SK-N-SH treated with all-trans-retinoic acid at 6 μM for 48 hours (cell line): ENCODE measurements around the gene TNFRSF25.

ENCODE experiments used
- ARNTL ChIP-seq: fragments of 450-650 bp; formaldehyde crosslinking; IDR thresholded peaks from 2 replicates; pipeline ENCODE4 v1.5.0; 2020; ENCODE audit warnings: low read depth, mild to moderate bottlenecking, moderate library complexity, borderline replicate concordance
- CSRNP3 ChIP-seq: fragments of 250-450 bp; sonication (Bioruptor Pico); IDR thresholded peaks from 2 replicates; pipeline ENCODE4 v1.5.1; 2021; ENCODE audit warnings: mild to moderate bottlenecking, moderate library complexity
- GLIS3 ChIP-seq: fragments of 250-450 bp; sonication (Bioruptor Pico); IDR thresholded peaks from 2 replicates; pipeline ENCODE4 v1.5.0; 2020; ENCODE audit warnings: mild to moderate bottlenecking, moderate library complexity
- PATZ1 ChIP-seq: fragments of 250-450 bp; sonication (Bioruptor Pico); IDR thresholded peaks from 2 replicates; pipeline ENCODE4 v1.8.0; 2020; ENCODE audit warnings: mild to moderate bottlenecking, moderate library complexity, borderline replicate concordance
- PPARA ChIP-seq: fragments of 250-450 bp; sonication (Bioruptor Pico); IDR thresholded peaks from 2 replicates; pipeline ENCODE4 v1.5.0; 2020; ENCODE audit warnings: mild to moderate bottlenecking, borderline replicate concordance
- RARB ChIP-seq: fragments of 250-450 bp; sonication (Bioruptor Pico); IDR thresholded peaks from 2 replicates; pipeline ENCODE4 v1.8.0; 2021; ENCODE audit warnings: mild to moderate bottlenecking, moderate library complexity
- TOX ChIP-seq: fragments of 250-450 bp; sonication (Bioruptor Pico); IDR thresholded peaks from 2 replicates; pipeline ENCODE4 v1.8.0; 2021; ENCODE audit warnings: mild to moderate bottlenecking, moderate library complexity, borderline replicate concordance
- ZC3H10 ChIP-seq: fragments of 250-450 bp; sonication (Bioruptor Pico); IDR thresholded peaks from 2 replicates; pipeline ENCODE4 v1.5.1; 2021; ENCODE audit warnings: mild to moderate bottlenecking, moderate library complexity
- ZNF70 ChIP-seq: fragments of 450-650 bp; formaldehyde crosslinking; IDR thresholded peaks from 2 replicates; pipeline ENCODE4 v1.5.0; 2020; ENCODE audit warnings: mild to moderate bottlenecking, moderate library complexity

- no peak for TF ChIP-seq GLIS3 (CRISPR knock-in tag)
- TF ChIP-seq ZNF70 (CRISPR knock-in tag): no peak
- TF ChIP-seq ZC3H10 (CRISPR knock-in tag): no peak
- TF ChIP-seq ARNTL (CRISPR knock-in tag): no peak
- no peak for TF ChIP-seq CSRNP3 (CRISPR knock-in tag)
- no peak for TF ChIP-seq PPARA (CRISPR knock-in tag)
- no peak for TF ChIP-seq PATZ1 (CRISPR knock-in tag)
- no peak for TF ChIP-seq RARB (CRISPR knock-in tag)
- TF ChIP-seq TOX: no peak
These were observed 2.9 kb downstream of the TNFRSF25 start for GRCh38 chr1:6463120-6463412.
